HS-27A (cell line): ENCODE measurements around the gene CTSH.
A peak's percentile ranks its signal among the peaks of the same experiment; 100 is the strongest.
"Not testable (repeated sequence)": the region's sequence is repeated elsewhere in the genome, so short reads cannot be mapped to it uniquely, and the experiment has no call there.

ENCODE experiments used
- DNase-seq: peaks from one replicate; pipeline ENCODE4 v3.0.0-alpha.2; 2012; ENCODE audit warnings: low read depth, missing footprints

Gene CTSH

GRCh38 chr15:78921940-78922339, 22.9 kb downstream of the CTSH start:
- no peak for DNase-seq

DNA sequence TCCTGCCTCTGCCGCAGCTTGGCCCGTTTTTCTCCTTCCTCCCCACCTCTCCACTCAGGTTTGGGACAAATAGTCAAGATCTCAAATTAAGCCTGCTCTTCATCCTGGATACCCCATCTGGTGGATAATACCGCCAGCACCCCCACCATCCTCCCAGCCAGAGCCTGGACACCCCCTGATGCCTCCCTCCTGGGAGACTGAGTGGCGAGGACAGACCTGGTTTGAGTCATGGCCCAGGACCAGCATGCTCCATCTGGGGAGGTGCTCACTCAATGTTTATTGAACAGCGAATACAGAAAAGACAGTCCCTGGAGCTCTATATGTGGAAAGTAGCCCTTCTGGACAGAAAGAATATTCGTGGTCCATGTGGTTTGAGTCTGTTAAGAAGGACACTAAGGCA, 23.3 kb downstream of the CTSH start:
- DNase-seq: no peak

DNA sequence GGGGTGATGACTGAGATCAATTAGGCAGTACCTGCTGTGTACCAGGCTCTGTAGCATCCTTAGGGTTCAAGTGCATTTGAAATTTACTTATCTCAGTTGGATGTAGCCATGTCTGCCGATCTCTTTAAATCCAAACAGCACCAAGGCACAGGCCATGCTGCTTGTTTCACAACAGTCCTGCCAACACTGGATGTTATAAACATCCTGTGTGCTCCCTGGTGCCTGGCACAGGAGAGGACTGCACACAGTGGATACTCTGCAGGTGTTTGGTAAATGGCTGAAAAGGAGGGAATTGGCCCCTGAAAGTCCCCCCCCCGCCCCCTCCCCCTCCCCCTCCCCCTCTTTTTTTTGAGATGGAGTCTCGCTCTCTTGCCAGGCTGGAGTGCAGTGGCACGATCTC, 27.0 kb downstream of the CTSH start:
- no peak for DNase-seq

DNA sequence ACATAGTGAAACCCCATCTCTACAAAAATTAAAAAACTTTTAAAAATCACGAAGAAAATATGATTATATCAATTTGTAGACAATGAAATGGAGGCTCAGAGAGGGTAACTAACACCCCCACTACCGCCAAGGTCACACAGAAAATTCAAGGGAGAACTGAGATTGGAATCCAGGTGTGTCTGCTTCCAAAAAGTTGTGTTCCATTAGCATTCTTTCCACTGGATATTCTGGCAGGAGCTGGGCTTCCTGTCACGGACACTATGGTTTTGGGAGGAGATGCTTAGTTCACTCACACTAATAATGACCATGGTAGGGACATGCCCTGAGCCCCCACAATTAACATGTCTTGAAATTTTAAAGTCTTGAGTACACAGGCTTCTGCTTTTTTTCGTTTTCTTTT, 28.8 kb downstream of the CTSH start:
- no peak for DNase-seq

DNA sequence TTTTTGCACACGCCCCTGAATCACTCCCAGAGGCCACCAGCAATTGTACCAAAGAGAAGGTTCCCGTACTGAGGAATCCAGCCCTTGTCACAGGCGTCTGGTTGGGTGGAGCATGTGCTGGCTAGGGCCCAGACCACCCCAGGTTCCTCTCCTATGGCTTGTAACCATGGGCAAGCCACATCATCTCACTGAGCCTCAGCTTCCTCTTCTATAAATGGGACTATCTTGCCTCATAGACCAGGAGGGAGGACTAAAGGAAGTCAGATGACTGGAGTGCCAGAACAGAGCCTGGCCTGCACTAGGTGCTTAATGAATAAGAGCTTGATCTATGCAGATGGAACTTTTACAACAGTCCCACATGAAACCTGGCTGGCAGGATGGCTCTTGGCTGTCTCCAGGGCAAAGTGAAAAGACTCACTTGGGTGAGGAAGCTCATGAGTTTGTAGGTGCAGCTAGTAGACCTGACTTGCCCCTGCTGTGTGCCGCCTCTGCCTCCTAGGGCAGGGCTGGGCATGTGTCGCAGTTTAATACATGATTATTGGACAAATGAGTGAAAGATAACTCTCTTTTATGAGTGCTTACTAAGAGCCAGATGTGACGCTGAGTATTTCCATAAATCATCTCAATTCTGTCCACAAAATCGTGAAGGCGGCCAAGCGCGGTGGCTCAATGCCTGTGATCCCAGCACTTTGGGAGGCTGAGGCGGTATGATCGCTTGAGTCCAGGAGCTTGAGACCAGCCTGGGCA, 29.3 kb downstream of the CTSH start:
- no peak for DNase-seq

- no peak for DNase-seq
These were observed 30.6 kb downstream of the CTSH start for GRCh38 chr15:78914027-78914764.

- no peak for DNase-seq
These were observed 31.8 kb downstream of the CTSH start for GRCh38 chr15:78913012-78913411.

- DNase-seq: no peak
These were observed 32.5 kb downstream of the CTSH start for GRCh38 chr15:78912316-78912715.

DNA sequence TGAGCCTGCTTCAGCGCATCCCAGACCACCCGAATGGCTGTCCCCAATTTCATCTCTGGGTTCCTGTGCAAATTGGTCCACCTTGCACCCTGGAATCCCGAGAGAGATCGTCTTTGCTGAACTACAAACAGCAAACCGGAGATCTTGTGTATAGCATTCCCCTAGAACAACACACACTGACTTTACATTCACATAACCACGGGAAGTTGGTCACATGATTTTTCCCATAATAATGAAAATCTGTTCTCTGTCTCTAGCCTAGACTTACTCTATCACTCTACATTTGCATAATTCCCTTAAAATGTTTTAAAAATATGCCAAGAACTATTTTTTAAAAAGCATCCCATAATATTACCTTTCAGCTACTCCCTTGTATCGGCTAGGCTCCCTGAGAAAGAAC, 34.6 kb downstream of the CTSH start:
- no peak for DNase-seq

- DNase-seq: no peak
These were observed 35.0 kb downstream of the CTSH start for GRCh38 chr15:78909791-78910228.

DNA sequence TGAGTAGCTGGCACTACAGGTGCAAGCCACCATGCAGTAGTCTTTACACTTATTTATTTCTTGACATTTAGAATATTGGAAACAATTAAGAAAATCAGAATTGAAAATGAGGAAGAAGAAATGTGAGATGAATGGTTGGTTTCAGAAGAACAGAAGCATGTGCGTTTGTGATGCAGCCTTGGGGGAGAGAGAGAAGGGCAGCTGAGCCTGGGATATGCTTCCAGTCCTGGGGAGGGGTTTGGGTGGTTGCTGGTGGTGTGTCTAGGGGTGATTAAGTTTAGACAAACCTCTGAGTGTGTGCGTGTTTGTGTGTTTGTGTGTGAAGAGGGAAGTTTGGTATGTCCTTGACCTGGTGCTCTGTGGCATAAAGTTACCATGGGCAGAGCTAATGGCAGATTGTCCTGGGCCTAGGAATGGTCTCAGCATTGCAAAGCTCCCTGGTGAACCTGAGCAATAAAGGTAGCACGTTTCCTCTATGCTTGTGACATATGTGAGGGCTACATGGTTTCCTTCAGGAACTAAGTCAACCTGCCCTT, 35.6 kb downstream of the CTSH start:
- DNase-seq: no peak

- DNase-seq: no peak
These were observed 37.3 kb downstream of the CTSH start for GRCh38 chr15:78907577-78907976.

GRCh38 chr15:78906316-78906620, 38.6 kb downstream of the CTSH start:
- peak; percentile 94 for DNase-seq

- no peak for DNase-seq
These were observed 40.1 kb downstream of the CTSH start for GRCh38 chr15:78904599-78905358.

GRCh38 chr15:78902281-78903032, 42.4 kb downstream of the CTSH start:
- not testable (repeated sequence) for DNase-seq

GRCh38 chr15:78900819-78901533, 43.9 kb downstream of the CTSH start:
- not testable (repeated sequence) for DNase-seq

DNA sequence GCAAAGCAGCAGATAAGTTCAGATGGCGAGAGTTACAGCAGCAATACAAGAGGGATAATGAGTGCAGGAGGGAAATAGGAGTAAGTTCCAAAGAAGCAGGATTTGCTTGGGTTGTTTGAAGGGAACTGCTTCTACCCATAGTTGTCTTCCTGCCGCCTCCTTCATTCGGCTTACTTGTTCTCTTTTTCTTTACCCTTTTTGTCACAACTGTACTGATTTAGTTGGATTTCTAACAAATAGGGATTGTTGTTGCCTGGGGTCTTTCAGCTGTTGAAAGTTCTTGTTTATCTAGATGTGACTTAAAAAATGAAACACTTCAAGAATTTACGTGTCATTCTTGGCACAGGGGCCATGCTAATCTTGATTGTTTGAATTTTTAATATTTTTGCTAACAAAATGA, 46.3 kb downstream of the CTSH start:
- DNase-seq: no peak

DNA sequence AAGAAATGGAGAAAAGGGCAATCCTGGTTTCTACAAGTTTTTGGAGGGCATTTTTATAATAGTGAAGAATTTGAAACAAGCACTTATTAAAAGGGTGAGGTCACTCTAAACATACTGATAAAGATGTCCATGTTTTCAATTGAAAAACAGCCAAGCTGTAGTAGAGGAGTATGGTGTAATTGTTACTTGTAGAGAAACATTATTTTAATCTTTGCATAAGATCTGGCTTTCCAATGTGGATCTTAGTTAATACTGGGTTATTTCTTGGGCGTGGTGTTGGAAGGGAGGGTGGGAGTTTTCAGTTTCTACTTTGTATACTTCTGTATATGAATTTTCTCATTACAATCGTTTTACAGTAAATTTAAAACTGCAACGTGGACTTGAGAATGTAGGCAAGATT, 49.4 kb downstream of the CTSH start:
- no peak for DNase-seq

- DNase-seq: no peak
These were observed 51.3 kb downstream of the CTSH start for GRCh38 chr15:78893538-78893937.

DNA sequence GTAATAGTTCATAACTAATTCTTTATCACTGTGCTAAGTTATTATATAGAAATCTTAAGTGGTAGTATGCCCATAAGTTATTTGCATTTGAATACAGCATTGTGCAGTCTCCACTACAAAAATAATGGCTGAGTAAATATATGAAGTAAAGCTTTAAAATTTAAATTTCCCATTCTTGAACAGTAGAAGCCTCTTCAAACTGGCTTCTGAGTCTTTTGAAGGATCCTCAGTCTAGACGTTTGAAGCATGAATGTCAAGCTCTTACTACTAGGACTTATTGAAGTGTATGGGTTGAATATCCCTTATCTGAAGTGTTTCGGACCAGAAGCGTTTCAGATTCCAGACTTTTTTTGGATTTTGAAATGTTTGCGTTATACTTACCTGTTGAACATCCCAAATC, 55.8 kb downstream of the CTSH start:
- DNase-seq: no peak

DNA sequence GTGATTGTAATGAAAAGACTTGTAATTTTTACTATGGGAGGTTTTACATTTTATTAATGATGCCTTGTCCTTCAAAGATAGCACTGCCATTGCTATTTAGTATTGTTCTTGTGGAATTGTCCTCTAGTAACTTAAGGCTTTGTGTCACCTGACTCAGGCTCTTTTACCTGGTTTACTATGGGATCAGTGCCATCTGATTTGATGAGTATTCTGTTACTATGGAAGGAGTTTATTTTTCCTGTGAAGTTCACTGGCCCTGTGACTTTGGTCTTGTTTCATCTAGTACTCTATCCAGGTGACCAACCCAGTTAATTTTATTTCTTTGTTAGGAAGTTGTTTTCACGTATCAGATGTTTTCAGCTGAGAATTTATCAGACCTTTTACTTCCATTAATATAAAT, 63.2 kb downstream of the CTSH start:
- DNase-seq: no peak
